Fibroblast of peridontal ligament (primary cell): Measurements from ENCODE around the gene GBP5.
A peak's percentile ranks its signal among the peaks of the same experiment; 100 is the strongest.
"Not testable (repeated sequence)": the region's sequence is repeated elsewhere in the genome, so short reads cannot be mapped to it uniquely, and the experiment has no call there.

Experiments
- DNase-seq: peaks from one replicate; pipeline ENCODE4 v3.0.0-alpha.2; 2010; ENCODE audit errors: extremely low read depth

The GBP5 gene, protein sequence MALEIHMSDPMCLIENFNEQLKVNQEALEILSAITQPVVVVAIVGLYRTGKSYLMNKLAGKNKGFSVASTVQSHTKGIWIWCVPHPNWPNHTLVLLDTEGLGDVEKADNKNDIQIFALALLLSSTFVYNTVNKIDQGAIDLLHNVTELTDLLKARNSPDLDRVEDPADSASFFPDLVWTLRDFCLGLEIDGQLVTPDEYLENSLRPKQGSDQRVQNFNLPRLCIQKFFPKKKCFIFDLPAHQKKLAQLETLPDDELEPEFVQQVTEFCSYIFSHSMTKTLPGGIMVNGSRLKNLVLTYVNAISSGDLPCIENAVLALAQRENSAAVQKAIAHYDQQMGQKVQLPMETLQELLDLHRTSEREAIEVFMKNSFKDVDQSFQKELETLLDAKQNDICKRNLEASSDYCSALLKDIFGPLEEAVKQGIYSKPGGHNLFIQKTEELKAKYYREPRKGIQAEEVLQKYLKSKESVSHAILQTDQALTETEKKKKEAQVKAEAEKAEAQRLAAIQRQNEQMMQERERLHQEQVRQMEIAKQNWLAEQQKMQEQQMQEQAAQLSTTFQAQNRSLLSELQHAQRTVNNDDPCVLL

DNA sequence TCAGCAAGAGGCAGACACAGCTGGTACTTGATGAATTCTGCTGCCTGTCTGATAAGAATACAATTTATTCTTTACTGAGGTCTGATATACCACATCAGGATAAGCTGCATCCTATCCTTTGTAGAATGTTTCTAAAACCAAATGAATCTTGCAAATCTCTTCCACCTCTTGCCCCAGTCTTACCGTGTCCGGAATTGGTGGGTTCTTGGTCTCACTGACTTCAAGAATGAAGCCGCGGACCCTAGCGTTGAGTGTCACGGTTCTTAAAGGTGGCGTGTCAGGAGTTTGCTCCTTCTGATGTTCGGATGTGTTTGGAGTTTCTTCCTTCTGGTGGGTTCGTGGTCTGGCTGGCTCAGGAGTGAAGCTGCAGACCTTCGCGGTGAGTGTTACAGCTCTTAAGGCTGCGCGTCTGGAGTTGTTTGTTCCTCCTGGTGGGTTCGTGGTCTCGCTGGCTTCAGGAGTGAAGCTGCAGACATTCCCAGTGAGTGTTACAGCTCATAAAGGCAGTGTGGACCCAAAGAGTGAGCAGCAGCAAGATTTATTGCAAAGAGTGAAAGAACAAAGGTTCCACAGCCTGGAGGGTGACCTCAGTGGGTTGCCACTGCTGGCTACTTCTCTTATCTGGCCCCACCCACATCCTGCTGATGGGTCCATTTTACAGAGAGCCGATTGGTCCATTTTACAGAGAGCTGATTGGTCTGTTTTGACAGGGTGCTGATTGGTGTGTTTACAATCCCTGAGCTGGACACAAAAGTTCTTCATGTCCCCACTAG lies at the start of gene GBP5:
TSS of gene GBP5 (minus strand) at position 592 of the 773 bp plus-strand sequence. CDS start 3,305 bp downstream, outside the sequence.
- not testable (repeated sequence) for DNase-seq

DNA sequence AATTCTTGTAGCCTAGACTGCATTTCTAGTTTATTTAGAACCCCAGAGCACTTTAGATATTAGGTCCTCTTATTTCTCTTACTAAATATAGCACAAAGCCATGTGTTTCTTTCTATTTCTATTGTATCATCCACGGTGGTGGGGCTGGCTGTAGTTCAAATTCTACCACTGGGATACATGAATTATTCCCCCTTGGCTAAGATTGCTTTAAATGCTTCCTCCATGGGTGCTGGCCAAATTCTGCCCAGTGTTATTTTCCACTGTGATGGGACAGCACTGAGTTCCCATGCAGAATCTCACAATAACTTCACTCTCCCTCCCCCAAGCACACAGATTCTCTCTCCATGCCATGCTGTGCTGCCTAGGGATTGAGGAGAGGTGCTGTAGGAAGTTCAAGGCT lies 49.7 kb upstream of the GBP5 start:
- no peak for DNase-seq

DNA sequence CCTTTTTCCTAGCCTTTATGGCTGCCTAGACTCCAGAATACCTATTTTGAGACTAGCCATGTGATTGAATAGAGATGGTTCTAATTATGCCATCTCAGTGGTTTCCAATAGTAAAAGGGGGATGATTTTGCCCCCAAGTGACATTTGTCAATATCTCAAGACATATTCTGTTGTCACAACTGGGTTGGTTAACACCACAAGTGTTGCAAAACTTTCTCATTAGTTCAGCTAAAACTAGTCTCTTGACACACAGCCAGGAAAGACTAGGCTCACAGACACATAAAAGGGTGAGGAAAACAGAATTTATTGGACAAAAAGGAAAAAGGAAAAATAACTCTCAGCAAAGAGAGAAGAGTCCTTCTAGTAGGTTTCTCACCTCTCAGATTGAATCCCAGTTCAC lies 39.9 kb upstream of the GBP5 start:
- no peak for DNase-seq

DNA sequence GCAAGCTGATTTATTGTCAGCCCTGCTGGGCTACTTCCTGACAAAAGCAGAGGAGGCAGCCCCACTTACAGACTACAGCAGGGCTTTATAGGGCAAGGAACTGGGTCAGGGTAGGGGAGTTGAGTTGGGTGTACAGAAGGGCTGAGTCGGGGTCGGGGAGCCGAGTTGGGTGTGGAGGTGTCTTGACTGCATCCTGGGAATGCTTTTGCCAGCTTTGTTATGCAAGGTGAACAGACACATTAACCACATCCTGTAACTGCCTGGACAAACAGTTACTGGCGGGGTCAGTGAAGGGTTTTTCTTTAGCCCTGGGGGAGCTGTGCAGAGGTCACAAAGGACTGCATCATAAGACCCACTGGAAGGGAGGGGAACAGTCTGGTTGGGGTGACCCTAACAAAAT lies 39.1 kb upstream of the GBP5 start:
- no peak for DNase-seq

DNA sequence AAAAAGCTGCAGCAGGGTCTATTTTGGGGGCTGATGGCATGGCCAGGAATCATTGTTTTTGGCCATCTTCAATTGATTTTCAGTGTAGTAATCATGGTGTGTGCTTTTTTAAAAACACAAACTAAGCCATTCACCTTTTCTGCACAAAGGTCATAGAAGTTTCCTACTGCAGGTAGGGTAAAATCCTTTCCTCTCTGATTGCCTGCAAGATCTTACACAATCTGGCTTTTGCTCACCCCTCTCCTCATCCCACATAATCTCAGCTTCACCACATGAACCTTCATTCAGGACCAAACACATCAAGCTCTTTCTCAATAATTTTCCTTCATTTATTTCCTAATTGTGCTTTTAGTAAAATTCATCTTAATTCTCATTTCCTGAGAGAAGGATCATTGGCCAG lies 38.3 kb upstream of the GBP5 start:
- DNase-seq: no peak

DNA sequence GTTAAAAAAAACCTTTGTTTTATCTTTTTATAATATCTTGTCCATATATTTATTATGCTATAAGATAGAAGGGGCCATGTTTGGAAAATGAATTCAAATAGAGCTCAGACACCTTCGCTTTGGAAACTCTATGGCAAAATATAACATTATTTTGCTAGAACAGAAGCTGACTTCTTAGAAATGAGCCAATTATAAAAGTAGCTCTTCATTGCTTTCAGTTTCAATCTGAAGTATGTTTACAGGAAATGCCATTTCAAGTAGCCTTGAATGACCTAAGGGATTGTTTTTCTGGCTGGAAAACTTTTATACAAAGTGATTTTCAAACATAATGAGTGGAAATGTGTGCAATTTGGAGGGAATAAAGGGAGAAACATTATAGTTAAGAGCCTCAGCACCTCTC lies 37.8 kb upstream of the GBP5 start:
- peak; percentile 43 for DNase-seq

DNA sequence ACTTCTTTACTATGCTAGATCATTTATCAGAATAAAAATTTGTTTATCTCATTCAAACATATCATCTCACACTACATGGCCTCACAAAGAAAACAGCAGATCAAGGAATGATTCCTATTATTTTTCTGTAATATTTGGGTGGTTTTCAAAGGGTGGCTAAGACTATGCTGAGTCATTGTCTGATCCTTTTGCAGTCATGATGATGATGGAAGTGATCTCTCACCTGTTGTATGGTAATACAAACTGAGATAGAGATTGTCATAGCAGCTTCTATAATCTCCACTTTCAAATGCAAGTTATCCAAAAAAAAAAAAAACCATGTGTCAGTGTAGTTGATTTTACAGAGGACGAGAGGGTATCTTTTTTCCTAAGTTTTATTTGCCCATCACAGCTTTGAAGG lies 37.2 kb upstream of the GBP5 start:
- DNase-seq: no peak

DNA sequence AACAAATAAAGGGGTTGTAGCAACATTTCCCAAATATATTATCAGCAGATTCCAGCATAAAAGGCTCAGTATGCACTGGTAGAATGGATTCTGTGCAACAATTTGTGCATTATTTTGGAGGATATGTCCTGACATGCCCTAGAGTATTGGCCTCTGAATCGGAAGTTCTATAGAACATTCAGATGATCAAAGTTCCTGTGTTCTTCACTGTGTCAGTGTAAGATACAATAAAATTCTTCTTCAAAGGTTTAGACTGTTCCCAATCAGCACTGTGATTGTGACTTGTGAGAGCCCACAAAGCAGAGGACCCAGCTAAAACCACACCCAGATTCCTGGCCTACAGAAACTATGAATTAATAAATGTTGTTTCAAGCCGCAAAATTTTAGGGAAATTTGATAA lies 33.6 kb upstream of the GBP5 start:
- DNase-seq: no peak

DNA sequence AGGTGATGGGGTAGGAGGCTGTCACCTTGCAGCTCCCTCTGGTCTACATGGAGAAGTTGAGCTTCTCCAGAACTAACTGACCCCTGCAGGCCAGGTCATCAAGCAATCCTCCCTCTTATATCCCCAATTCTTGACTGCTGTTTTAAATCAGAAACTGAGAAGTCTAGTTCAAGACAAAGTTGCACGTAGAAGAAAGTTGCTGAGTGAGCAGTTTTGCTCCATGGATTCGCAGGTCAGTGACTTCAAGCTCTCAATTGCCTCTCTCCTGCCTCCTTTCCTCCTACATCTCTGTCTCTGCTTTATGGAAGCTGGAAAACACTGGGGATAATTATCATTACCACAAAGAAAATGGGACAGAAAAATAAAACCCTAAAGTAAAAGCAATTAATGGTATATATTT lies 32.8 kb upstream of the GBP5 start:
- no peak for DNase-seq

DNA sequence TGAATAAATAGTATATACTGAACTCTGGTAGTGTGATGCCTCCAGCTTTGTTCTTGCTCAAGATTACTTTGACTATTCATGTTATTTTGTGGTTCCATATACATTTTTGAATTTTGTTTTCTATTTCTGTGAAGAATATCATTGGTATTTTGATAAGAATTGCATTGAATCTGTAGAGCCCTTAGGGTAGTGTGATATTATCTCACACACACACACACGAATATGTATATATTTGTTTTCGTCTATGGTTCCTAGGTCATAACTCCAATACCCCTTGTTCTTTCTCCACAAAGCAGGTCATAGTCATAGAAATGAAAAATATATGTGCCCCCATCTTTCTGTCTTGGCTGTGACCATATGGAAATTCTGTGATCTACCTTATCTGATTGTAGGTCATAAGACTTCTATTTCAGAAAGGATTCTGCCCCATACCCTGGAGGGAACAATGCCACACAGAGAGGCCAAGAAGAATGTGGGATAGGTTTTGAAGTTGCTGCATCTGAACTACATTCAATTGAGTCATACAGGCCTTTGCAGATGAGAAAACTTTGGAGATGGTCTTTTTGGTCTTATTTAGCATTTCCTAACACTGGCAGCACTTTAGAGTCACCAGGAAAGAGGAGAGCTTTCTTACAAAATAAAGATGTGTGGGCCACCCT lies 32.0 kb upstream of the GBP5 start:
- DNase-seq: no peak

DNA sequence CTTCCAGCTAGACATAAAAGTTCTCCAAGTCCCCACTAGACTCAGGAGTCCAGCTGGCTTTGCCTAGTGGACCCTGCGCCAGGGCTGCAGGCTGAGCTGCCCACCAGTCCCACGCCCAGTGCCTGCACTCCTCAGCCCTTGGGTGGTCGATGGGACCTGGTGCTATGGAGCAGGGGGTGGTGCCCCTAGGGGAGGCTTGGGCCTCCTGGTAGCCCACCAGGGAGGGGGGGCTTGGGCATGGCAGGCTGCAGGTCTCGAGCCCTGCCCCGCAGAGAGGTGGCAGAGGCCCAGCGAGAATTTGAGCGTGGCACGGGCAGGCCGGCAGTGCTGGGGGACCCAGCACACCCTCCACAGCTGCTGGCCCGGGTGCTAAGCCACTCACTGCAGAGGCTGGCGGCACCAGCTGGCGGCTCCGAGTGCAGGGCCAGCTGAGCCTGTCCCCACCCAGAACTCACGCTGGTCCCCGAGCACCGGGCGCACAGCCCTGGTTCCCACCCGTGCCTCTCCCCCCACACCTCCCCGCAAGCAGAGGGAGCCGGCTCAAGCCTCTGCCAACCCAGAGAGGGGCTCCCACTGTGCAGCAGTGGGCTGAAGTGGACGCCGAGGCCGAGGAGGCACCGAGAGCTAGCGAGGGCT lies 30.2 kb upstream of the GBP5 start:
- no peak for DNase-seq

DNA sequence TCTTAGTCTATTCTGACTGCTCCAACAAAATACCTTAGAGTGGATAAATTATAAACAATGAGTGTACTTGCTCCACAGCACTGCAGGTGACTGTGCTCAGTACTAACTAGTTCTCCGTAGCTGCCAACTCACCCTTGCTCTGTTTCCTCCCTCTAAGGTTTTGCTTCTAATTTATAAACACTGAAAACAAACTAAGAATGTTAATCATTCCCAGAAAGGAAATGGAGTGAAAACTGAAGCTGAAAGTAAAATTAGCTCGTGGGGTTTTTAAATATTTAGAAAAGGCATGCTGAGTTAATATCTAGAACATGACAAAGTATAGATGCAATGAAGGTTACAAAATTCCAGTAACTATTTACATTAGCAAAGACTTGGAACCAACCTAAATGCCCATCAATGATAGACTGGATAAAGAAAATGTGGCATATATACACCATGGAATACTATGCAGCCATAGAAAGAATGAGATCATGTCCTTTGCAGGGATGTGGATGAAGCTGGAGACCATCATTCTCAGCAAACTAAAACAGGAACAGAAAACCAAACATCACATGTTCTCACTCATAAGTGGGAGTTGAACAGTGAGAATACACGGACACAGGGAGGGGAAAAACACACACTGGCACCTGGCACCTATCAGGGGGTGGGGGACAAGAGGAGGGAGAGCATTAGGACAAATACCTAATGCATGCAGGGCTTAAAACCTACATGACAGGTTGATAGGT lies 27.2 kb upstream of the GBP5 start:
- DNase-seq: peak; percentile 8

DNA sequence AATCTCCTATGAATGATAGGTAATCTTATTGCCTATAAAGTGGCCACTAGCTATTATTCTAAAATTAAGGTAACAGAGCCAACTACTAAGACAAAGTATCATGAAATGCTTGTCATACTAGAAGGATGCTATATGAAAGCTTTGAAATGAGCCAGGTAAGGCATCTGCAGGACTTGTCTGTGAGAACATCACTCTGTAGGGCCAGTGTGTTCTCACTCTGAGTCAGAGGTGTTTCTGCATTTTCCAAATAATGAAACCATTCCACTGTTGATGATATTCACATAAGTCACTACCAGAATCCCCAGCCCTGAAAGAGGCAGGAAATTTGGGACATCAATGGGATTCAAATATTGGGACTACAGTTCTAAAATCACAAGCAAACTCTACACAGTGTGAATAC lies 25.8 kb upstream of the GBP5 start:
- no peak for DNase-seq

DNA sequence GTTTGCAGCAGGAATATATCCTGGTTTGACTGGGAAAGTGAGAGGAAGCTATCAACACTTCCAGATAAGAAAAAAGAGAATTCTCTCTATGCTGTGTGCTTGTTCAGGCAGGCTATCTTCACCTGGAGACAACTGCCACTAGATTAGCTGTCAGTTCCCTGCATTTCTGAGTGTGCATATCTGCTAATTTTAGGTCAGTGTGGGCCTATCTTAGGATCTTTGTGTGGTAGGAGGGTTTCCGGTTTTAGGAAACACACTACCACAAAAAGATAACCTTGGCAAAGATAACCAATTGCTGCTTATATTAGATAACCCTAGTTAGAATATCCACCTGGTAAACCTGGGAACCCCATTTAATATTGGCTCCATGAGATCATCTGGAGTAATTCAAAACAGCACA lies 22.5 kb upstream of the GBP5 start:
- no peak for DNase-seq

DNA sequence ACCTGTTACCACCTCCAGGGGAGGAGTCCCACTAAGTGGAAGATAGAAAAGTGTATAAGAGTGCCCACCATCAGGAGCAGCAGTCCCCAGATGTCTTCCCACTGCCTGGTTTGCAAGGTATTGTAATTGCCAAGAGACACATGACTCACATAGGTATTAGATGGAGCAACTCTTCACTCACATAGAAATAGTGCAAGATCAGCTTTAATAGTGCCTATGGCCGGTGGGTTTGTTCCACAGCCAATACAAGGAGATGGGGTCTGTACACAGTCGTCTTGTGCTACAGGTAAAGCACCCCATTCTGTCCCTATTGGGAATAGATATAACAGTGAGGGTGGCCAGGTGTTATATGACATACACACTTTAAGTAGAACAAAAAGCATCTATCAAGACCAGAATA lies 18.6 kb upstream of the GBP5 start:
- no peak for DNase-seq

DNA sequence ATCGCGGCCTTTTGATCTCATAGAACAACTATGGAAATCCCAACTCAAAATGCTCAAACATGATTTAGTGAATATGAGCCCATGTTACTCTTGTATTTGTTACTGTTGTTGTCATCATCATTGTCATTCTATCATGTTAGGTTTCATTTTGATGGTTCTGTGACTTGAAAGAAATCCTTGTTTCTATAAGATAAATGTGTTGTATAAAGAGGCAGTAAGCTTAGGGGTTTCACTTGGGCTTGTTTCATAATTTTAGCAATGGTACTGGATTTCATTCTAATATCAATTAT lies 15.3 kb upstream of the GBP5 start:
- DNase-seq: no peak

DNA sequence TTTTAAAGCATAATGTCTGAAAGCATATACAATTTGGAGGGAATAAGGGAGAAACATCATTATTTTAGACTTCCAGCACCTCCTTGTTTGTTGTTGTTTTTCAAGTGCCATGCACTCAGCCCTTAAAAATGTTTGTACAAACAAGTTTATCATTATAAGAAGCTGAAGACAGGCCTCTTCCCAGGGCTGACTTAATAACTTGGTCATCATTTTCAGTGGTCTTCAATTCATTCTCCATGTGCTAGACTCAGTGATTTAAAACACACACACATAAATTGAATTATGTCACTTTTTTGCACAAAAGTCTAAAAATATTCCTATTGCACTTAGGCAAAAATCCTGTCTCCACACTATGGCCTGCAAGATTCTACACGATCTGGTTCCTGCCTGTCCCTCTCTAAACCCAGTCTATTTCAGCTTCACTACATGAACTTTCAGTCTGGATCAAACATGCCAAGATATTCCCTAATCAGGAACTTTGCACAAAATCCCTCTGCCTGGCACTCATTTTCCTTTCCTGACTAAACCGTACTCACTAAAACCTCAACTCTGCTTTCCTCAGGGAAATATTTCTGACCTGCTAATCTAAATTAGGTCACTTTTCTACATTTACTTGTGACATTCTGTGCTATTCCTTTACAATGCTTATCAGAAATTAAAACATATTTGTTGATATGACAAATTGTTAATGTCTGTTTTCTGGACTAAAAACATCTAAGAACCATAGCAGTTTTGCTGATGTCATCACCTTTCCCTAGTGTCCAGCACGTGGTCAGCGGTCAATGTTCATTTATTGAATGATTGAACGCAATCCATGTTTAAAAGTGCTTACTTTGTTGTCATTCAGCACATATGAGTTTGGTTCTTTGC lies 14.8 kb upstream of the GBP5 start:
- DNase-seq: no peak

DNA sequence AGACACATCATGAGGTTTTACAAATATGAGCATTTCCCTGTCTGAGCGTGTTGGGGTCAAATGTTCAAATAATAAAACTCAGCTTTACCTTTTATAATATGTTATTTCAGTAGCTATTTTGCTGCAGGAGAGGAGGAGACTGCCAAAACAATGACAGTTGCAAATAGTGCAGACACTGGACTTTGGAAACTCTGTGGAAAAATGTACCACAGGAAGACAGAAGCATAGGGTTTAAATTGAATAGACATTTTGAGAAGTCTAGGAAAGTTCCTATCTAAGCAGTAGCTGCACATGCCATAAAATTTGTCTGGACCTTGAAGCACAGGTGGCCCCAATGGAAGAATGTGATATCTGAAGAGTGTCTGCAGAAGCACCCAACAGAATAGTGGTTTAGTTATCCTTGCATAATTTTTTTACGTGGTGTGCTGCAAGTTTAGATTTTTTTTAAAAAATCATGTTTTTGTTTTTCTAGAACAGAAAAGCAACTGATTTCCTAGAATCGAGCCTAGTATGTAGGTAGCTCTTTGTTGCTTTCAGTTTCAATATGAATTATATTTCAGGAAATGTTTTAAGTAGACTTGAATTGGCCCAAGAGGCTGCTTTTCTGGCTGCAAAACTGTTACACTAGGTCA lies 14.0 kb upstream of the GBP5 start:
- DNase-seq: no peak

DNA sequence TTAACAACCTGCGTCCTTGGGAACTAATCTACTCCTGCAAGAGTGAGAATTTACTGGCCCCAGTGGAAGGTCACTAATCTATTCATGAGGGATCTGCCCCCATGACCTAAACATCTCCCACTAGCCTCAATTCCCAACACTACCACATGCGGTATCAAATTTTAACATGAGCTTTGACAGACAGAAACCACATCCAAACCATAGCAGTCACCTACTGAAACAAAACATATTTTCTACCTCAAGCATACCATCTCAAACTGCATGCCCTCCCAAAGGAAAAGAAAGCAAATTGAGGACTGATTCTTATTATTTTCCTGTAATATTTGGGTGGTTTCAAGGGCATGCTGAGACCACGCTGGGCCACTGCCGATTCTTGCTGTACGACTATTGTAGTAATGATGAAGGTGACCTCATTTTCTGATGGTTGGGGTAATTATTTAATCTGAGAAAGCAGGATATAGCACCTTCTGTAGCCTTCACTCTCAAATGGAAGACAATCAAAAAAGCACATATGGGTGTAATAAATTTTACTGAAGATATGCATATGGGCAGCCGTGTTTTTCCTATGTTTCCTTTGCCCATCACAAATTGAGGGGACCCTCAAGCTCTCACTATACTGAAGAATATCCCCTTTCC lies 13.2 kb upstream of the GBP5 start:
- no peak for DNase-seq
